CD1c-positive myeloid dendritic cell (primary cell): ENCODE measurements around the gene VGLL3.
A peak's percentile ranks its signal among the peaks of the same experiment; 100 is the strongest.
"Not testable (repeated sequence)": the region's sequence is repeated elsewhere in the genome, so short reads cannot be mapped to it uniquely, and the experiment has no call there.

ENCODE experiments used
- DNase-seq: peaks from one replicate; pipeline ENCODE4 v3.0.0-alpha.2; 2016; ENCODE audit errors: extremely low spot score

VGLL3 gene

DNA sequence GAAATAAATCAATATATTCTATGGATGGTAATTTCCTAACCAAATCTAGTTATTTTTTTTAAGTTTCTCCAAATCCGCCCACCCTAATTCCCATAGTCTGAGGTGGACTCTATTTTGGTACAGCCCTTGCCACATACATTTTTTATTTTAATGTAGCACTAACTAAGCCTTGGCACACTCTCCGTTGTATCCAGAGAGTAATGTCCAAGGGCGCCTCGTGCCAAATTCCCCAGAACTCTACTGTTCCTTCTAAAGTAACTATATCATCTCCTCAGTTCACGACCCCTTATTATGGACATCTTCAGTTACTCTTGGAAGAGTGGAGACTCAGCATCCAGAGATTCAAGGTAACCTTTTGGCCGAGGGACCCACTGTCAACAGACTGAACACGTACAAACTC is 1.3 kb downstream of the VGLL3 start:
- DNase-seq, result no peak

DNA sequence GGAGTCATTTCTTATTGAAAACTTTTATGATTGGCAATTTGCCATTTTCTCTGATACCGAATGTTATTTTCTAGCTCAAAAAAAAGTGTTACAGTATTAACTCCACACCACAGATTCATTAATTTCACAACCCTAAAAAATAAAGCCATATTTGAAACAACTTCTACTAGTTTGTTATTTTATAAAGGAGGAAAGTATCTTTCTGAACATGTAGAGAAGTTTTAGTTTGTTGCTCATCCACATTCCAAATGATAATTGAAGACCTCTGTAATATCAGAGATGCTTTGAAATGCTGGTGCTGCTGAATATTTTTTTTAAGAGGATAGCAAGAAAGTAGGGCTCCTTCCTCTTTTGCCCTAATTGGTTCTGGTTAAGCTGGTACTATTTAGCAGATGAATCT is 1.9 kb downstream of the VGLL3 start:
- DNase-seq, result no peak

DNA sequence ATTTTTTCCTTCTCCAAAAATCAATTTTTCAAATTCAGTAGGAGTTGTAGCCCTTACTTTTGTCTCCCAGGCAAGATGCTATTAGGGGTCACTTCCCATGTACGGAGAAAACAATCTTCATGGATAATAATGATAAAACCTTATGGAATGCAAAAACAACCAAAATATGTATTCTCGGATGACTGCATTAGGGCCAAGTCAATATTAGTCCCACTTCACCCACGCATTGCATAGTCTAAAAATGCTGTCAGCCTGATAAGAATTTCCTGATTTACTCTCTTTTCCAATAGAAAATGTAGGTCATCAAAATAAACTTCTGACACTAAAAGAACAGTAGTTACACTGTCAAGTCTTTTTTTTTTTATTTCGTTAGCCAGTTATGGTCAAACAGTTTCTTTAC is 2.7 kb downstream of the VGLL3 start:
- no peak for DNase-seq

DNA sequence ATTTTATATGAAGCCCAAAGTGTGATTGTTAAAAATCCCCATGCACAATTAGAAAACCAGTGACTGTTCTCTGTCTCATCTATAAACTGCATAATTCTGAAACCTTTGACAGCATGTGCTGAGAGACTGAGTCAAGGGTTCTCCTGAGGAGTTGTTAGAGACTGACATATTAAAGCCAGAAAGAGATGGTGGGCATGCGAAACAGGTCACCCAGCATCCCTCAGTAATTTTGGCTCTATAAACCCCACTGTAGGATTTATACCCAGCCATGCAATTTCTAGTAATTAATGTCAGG is 3.6 kb downstream of the VGLL3 start:
- no peak for DNase-seq

DNA sequence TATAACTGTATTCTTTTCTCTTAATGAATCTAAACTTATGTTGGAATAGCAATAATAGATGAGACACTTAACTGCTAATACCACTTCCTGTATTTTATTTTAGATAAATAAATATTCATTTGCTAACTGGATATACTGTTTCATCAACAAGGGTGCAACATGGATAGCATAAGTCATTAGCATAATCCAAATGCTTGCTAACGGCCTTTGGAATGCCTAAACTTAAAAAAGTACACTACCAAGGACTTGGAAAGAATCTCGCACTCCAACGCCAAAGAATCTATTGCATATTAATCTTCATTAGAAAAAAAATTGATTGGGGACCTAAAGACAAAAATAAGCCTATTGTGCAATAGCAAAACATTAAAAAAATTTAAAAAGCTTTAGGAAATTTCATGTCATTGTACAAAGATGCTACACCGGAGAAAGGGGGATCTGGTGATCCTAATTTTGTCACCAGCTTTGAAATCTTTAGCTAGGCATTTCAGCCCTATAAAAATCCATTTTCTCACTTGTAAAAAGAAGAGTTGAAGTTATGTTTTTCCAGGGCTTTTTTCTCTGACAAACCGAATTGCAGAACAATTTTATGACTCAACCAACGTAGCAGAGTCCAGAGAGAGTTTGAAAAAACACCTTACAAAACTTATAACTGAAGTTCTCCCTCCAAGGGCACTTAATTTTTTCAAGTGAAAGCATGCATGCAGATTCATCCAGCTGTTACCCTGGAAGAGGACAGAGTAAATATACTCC is 4.1 kb downstream of the VGLL3 start:
- DNase-seq, result no peak

DNA sequence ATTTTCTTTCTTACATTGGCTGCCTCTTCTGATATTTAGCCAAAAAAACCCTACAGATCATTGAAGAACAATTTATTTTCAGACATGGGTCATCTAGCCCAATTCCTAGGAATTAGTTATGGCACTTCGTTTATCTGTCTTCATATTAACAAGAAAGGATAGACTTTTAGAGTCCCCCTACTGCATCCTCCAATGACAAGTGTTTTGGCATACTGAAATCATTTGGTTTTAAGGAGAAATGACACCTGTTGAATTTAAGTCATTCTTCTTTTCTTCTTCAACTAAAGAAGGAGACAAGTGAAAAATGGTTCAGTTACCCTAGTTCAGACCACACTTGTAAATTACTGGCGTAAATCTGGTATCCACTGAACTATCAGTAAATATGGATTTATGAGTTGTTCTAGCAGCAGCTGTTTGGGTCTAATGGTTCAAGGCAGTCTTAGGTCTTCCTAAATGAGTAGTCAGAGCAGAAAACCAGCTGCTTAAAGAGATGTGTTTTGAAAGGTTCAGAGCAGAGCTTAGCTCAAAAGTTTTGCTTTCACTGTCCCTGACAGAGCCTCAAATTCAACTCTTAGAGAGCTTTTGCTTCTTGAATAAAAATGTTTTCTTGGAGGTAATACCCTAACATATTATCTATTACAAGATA is 5.6 kb downstream of the VGLL3 start:
- no peak for DNase-seq

DNA sequence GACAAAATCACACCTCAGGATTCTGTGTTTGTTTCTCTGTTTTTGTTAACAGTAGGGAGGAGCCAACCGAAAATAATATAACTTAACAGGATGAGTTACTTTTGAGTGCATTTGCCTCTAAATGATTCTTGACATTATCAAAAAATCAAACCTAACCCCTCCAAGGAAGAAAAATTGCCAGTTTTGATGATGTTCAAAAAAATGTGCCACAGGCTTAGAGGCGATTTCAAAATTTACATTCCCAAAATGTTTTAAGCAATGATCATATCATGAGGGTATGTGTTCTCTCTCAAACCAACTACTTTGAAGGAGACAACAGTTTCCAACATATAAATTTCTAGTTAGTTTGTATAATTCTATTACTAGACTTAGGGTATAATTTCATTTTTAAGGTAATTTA is 6.7 kb downstream of the VGLL3 start:
- no peak for DNase-seq

DNA sequence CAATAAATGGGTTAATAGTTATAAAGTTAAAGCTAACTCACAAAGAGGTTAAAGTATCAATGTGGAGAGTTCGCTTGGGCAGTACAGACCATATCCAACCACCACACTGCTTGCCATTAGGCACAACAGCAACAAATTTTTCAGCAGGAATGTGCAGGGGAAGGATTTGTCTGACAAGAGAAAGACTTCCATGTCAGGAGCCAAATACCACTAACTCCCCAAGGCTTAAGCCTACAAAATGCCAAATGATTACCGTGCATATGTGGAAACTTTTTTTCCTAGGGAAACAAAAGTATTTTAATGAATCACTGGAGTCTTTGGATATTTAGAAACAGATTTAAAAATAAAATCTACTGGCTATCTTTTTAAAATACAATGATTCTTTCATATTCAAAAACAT is 8.1 kb downstream of the VGLL3 start:
- DNase-seq, result no peak

DNA sequence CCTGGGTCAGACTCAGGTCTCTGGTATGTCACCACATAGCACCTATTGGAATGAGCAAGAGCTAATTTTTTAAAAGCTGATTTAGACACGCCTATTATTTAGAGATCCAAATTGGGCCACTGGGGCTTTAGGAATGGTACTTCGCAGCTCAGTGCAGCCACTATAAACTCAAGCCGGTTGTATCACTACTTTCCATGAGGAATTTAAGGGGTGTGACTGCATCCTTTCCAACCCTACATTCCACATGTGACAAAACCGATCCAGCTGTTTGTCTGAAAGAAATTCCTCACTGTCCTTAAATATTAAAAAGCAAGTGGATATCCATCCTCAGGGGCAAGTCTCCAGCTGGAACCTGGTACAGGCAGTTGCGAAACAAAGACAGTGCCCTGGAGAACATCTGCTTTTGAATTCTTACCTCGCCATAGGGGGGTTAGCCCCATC is 12.8 kb downstream of the VGLL3 start:
- no peak for DNase-seq

DNA sequence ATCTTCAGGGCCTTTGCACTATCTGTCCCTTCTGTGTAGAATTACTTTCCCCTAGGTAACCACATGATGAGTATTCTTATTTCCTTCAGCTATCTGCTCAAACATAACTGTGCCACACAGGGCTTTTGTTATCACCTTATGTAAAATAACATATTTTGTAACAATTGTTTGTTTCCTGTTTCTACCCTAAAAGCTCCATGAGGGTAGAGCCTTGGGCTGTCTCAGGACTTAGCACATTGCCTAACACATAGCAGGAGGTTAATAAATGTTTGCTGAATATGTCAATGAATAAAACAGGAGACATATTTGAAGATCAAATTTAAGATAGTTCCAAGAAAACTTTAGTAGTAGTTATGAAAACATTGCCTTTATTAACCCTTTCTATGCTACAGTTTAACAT is 14.7 kb downstream of the VGLL3 start:
- DNase-seq, result no peak

DNA sequence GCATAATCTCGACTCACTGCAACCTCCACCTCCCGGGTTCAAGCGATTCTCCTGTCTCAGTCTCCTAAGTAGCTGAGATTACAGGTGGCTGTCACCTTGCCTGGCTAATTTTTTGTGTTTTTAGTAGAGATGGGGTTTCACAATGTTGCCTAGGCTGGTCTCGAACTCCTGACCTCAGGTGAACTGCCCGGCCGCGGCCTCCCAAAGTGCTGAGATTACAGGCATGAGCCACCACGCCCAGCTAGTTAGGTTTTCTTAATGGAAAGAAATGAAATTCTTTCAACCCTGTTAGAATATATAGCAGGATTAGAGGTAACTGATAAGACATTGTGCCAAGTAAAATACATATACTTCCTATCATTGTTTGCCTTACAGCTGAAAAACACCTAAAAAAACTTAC is 16.8 kb downstream of the VGLL3 start:
- DNase-seq, result not testable (repeated sequence)

DNA sequence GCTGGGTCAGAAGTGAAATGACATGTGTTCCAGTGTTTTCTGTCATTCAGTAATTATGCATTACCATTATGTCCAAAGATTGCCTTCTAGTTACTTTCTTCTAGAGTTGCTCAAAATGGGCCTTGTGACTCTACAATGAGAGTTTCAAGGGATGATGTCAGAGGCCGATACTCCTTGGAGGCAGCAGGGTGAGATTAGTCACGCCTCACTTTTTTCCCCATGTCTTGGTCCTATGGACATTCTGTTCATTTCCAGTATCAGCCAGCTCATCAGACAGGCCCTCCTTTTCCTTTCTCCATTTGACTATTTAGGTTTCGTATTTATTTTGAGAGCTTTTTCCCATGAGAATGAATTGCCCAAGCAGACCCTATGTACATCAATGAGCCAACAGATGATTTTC is 17.5 kb downstream of the VGLL3 start:
- DNase-seq, result no peak

DNA sequence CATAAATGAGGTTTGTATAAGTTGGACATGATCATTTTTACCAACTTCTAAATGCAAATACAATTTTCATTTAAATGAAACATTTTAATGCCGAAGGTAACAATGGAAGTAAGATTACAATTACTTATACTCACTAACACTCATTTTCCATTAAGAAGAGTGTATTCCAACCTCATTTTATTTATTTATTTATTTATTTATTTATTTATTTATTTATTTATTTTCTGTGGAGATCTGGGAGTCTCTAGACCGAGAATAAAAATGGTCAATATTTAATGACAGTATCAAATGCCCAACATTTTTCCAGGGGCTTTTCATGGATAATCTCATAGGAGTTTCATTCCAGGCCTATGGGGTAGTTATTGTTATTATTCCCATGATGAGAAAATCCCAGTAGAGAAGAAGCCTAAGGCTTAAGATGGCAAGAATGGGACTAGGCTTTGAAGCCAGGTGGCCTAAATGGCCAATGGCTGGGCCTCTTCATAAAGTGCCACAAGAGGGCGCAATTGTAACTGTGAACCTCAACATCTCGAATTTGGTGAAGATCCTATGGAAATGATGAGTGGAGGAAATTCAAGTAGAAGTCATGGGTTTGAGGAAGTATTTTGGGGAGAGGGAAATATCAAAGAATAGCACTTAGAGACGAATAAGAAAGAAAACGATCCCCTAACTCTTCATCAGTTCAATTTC is 21.3 kb downstream of the VGLL3 start:
- peak; percentile 57 for DNase-seq

DNA sequence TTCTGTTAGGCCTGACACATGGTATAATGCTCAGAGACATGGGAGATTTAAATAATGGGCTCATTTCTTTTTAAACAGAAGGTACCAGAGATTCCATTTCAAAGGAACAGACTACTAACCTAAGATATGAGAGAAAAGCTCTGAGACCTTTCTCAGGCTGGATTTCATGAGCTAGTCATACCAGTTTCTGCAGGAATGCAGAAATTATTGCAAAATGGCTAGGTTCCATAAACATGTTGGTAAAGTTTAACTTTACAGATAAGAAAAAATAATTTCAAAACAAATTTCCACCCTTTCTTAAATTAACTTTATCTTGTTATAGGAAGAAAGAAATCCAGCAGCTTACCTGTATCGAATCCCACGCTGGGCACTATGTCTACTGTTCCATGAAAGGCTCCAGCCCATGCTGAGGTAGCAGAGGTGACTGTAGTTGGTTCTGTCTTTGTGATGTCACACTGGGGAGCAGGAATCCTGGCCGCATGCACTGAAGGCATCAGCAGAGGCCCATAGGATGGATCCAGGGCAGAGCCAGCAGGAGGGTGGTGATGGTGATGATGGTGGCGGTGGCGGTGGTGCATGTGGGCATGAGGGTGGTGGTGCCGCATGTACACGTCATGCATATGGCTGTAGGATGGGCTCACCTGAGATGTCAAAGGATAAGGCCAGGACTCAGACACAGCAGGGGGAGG is 22.6 kb downstream of the VGLL3 start:
- DNase-seq, result no peak

DNA sequence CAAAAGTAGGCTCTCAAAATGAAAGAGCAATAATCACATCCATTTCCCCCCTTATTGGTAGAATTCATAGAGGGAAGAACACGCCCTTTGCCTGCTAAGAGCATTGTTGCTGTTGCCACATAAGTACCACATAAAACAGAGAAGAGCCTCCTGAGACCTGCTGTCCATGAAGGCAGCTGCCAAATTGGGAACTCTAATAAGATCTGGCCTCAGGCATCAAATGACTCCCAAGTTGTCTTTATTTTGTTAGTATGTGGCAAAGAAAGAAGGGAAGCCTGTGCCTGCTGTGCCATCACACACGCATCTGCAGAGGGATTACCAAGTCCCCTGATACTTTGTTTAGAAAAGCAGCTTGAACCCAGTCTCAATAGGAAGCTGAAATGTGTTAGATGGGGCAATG is 23.9 kb downstream of the VGLL3 start:
- no peak for DNase-seq

DNA sequence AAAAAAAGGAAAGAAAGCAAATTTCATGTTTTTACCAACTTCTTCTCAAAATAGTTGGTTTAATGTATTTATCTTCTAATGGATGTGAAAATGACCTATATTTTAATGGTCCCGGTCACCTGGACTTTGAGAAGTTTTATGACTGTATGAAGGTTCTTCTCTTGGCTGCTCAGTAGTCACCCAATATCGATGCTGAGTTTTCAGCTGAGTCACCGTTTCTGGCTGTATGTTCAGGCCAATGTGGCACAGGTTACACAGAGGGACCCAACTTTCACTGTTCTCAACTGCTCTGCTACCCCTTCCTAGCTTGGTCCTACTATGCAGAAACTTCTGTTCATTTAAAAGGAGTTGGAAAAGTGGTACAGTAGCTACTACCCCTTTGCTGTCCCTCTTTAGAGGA is 25.8 kb downstream of the VGLL3 start:
- no peak for DNase-seq

DNA sequence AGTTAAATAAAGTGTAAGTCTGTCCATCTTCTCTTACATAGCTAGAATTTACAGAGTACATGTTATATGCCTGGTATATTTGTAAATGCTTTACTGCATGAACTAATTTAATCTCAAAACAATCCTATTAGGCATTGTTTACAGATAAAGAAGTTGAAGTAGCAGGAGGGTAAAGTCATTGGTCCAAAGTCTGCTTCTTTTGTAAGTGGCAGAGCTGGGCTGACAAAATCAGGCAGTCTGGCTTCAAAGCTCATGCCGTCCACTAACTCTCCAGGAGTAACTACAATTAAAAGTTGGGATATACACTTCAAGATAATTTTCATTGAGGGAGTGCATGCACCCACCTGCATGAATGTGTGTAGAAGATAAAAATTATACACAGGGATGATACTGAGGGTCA is 27.3 kb downstream of the VGLL3 start:
- no peak for DNase-seq

DNA sequence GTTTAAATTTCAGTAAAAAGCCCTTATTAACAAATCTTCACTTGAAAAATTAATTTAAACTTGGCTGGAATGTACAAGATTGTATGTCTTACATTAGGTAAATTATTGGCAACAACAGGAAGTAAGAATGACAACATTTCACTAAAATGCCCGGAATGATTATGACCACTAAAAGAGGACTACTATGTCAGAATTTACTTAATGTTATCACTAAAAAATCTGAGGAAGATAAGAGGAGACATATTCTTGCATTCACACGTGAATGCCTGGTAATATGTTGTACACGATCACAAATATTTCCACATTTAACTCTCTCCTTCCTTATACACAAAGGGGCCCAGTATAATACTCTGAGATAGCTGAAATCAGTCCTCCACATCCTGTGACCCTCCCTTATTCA is 29.7 kb downstream of the VGLL3 start:
- no peak for DNase-seq

DNA sequence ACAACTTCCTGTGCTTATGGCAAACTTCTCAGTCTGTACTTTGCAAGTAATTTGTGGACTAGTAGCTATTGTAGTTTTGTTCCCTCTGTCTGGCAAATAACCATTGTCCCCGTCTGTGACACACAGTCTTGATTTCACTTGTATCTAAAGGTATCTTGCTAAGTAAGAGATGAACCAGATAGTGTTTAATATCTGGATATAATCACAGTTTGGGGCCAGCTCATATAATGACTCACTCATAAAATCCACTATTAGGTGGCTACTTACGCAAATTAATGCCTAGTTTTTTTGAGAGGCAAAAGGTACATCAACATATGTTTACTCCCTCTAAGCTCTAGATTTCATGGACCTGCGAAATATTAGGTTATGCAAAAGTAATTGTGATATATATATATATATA is 30.4 kb downstream of the VGLL3 start:
- no peak for DNase-seq

DNA sequence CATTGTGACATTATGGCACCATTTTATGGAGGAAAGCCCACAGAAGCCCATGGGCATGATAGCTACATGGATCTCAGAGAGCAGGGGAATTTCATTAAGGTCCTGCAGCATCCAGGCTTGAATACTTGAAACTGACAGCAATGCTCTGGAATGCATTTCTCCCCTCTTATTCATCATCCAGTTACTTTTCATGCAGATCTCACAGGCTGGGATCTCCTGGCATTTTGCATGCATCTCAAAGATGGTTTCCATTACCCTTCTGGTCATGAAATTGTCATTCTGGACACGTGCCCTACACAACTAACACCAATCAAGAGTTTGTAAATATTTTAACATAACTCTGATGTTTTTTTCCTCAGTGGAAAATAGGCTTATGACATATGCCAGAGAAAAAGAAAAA is 32.4 kb downstream of the VGLL3 start:
- no peak for DNase-seq

DNA sequence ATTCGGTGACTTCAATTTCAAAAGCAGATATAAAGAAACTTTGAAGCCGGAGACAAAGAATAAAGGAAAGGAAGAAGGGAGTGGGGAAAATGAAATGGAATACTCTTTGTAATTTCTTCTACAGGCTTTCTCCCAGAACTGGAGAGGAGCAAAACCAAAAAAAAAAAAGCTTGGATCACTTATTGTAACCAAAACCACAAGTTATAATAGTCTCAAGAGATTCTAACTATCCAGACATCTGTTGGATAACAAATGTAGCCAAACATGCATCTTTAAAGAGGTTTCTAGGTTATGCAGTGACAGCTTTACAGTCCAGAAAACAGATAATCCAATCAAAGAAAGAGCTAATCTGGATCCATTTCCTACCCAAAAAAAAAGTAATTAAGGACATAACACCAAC is 36.2 kb downstream of the VGLL3 start:
- DNase-seq, result no peak

DNA sequence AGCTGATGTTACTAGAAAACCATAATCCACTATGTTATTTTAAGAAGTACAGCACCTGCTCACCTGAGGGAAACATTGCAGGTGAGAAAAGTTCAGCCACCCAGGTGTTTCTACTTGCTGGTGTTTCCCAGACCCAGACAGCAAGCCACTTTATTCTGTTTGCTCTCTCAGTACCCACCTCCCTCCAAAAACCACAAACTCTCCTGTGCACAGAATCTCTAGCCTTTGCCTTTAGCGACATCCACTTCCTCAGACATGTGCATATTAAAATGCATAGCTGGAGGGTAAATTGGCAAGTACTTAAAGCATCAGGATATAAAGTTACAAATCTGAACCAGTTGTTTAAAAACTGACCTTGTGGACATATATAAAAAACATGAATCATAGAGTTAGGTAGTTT is 36.7 kb downstream of the VGLL3 start:
- DNase-seq, result no peak

DNA sequence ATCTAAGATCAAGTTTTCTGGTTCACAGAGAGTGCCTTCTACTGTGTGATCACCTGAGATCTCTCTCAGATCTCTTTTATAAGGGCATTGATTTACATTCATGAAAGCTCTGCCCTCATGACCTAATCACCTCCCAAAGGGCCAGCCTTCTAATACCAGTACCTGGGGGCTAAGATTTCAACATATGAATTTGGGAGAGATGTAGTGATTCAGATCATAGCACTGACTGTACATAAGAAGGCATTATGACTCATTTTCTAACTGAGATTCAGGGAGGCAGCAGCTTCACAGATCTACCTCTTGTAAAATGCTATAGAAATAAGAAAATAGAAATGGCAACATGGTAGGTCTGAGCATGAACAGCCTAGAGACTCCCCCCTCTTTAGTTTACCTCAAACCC is 39.6 kb downstream of the VGLL3 start:
- DNase-seq, result no peak
